GM18870 (cell line): ENCODE measurements around the gene ZNF232.
"Not testable (repeated sequence)": the region's sequence is repeated elsewhere in the genome, so short reads cannot be mapped to it uniquely, and the experiment has no call there.

Experiments used
- ATAC-seq: cut with Tn5 transposase; IDR thresholded peaks from one replicate; pipeline ENCODE4 v1.9.1; 2021; ENCODE audit warnings: moderate library complexity; ENCODE audit not compliant: unreplicated experiment

The ZNF232 gene

DNA sequence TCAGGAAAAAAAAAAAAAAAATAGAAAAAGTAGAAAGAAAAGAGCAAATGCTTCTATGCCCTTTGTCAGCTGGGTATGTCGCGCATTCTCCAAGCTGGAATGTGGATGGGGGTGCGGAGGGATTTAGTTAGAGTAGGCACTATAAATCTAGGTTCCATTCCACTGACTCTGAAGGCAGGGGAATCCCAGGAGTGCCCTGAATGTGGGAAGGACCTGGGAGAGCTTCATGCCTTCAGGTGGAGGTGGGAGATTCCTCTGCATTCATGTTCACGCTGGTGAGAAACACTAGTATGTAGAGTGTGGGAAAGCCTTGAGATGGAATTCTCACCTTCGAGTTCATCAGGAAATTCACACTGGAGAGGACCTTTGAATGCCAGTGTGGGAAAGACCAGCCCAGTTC lies 12.4 kb downstream of the ZNF232 start:
- ATAC-seq: no peak

DNA sequence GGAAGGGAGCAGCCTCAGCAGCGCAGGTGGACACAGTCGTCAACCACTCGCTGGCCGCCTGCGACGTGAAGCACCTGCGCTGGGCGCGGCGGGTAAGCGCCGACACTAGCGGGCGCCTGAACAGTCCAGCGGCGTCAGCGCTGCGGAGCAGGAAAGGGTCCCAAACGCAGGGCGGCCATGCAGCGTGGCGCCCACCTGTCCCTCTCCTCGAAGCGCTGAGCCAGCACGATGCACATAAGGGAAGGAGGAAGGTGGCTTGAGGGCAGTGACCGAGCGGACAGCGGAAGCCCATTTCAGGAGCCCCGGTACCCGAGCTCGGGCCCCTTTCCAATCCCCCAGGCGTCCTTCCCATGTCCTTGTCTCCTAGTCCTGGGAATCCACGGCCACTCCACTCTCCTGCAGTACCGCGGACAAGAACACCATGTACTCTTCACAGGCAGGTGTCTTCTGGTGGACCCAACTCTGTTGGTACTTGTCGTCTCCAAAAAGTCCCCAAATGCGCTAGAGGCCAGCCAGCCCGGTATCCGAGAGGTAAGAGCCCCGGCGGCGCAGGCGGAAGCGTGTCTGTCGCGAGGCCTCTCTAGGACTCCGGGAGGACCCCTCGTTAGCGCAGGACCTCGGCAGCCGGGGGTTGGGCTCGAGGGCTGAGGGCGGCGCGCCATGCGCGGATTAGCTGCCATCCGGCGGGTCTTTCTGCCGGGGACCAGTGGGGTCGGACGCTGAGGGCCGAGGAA lies 14.4 kb downstream of the ZNF232 start:
- no peak for ATAC-seq

- no peak for ATAC-seq
Measured at GRCh38 chr17:5096731-5097100, 15.0 kb downstream of the ZNF232 start.

GRCh38 chr17:5092218-5093010 lies 19.3 kb downstream of the ZNF232 start:
- ATAC-seq: no peak

GRCh38 chr17:5080591-5080990 lies 31.1 kb downstream of the ZNF232 start:
- ATAC-seq: no peak

GRCh38 chr17:5078106-5079028 lies 33.3 kb downstream of the ZNF232 start, which contains the start of gene ZFP3:
TSS of gene ZFP3 (plus strand) at chr17:5078467. CDS start at chr17:5091505, 13,038 bp downstream.
- no peak for ATAC-seq

DNA sequence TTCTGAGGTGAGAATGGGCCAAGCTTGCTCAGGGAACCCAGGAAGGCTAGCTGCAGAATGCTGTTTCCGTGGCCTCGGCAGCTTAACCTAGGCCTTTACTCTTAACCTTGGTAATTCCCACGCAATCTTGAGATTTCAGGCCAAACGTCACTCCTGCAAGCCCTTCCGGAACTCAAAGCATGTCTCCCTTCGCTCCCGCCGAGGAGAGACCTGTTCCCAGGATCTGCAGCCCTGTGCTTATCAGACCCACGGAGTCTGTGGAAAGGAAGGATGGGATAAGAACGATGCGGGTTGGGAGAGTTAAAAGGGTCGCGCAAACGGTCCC lies 33.9 kb downstream of the ZNF232 start:
- ATAC-seq: no peak

- ATAC-seq: not testable (repeated sequence)
Measured at GRCh38 chr17:5077275-5077674, 34.4 kb downstream of the ZNF232 start.

- ATAC-seq: not testable (repeated sequence)
Measured at GRCh38 chr17:5075472-5075871, 36.2 kb downstream of the ZNF232 start.

DNA sequence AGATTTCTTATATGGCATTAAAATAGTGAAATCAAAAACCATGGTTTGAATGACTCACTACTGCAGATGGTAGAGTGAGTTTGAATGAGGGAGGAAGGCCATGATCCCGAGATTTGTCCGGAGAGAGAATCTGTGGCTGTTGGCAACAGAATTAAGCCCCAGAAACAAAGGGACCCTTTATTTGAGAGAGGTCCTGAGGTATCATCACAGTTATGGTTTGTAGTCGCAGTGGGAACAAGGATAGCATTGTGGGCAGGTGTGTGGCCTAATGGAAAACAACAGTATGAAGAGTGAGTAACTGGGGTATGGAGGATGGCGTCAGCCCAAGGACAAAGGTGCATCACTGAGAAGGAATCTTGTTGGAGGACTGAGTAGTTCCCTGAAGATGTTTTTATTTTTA lies 42.0 kb downstream of the ZNF232 start:
- no peak for ATAC-seq

DNA sequence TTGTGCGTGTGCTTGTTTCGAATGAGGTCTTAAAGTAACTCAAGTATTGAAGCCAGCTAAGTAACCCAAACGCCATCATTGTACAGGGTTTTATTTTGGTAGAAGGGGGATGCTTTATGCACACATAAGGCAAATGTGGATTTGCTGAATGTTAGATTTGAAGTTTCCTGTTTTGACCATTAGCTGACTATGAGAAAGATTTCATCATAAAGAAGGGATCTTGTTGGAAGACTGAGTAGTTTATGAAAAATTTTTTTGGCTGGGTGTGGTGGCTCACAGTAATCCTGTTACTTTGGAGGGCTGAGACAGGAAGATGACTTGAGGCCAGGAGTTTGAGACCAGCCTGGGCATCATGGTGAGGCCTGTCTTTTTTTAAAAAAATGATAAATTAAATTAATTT lies 43.4 kb downstream of the ZNF232 start:
- no peak for ATAC-seq

DNA sequence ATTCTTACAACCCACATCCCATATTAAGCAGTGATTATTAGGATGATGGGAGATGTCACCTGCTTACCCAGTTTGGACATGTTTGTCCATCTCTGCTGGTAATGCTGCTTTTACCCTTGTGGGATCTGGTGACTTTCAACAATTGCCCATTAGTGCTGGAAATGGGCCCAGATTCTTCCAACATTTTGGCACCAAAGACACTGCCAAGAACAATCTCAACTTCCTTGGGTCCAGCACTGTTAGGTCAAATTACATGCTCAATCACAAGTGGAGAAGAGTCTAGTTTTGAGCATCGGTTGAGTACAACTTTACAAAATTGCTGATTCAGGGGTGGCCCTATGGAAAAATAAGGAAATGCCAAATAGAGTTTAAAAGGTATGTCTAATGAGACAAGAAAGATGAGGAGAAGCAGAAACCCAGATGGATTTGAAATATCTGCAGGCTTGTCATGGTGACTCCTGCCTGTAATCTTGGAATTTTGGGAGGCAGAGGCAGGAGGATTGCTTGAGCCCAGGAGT lies 46.4 kb downstream of the ZNF232 start:
- ATAC-seq: no peak
